Dedifferentiated amniotic fluid mesenchymal stem cell (primary cell): ENCODE results near the gene ZBTB7B.

Source experiments
- DNase-seq: peaks from one replicate; pipeline ENCODE4 v3.0.0-alpha.2; 2016; ENCODE audit errors: extremely low spot score

The ZBTB7B gene

GRCh38 chr1:155002464-155003226, at the start of gene ZBTB7B:
Gene ZBTB7B, plus strand, starts transcription at chr1:155002802. Its CDS starts 11,859 bp downstream, at chr1:155014661.
- no peak for DNase-seq

GRCh38 chr1:154953611-154954038, 49.0 kb upstream of the ZBTB7B start:
- no peak for DNase-seq

GRCh38 chr1:154954541-154954940, 48.1 kb upstream of the ZBTB7B start:
- no peak for DNase-seq

GRCh38 chr1:154955039-154955717, 47.4 kb upstream of the ZBTB7B start:
- peak; percentile 58 for DNase-seq

GRCh38 chr1:154955718-154956543, 46.7 kb upstream of the ZBTB7B start, which contains the start of gene PBXIP1:
Gene PBXIP1, minus strand, starts transcription at chr1:154956099. Its CDS starts 2,378 bp downstream, at chr1:154953721.
- peak; percentile 92 for DNase-seq

- no peak for DNase-seq
These were observed 46.1 kb upstream of the ZBTB7B start for GRCh38 chr1:154956544-154956941.

GRCh38 chr1:154957091-154957657, 45.4 kb upstream of the ZBTB7B start:
- DNase-seq: no peak

- DNase-seq: no peak
These were observed 44.6 kb upstream of the ZBTB7B start for GRCh38 chr1:154958036-154958435.

GRCh38 chr1:154958681-154959425, 43.7 kb upstream of the ZBTB7B start:
- DNase-seq: no peak

GRCh38 chr1:154959426-154959780, 43.2 kb upstream of the ZBTB7B start:
- no peak for DNase-seq

GRCh38 chr1:154960446-154961136, 42.0 kb upstream of the ZBTB7B start:
- DNase-seq: no peak

GRCh38 chr1:154961207-154962155, 41.1 kb upstream of the ZBTB7B start, which contains the start of gene PYGO2:
Gene PYGO2, minus strand, starts transcription at chr1:154961782. Its CDS starts 206 bp downstream, at chr1:154961576.
- peak; percentile 55 for DNase-seq

GRCh38 chr1:154962156-154962749, 40.3 kb upstream of the ZBTB7B start:
- DNase-seq: no peak

- no peak for DNase-seq
These were observed 39.7 kb upstream of the ZBTB7B start for GRCh38 chr1:154962795-154963330.

- DNase-seq: no peak
These were observed 39.0 kb upstream of the ZBTB7B start for GRCh38 chr1:154963643-154964042.

GRCh38 chr1:154964359-154964758, 38.2 kb upstream of the ZBTB7B start:
- no peak for DNase-seq

- no peak for DNase-seq
These were observed 36.5 kb upstream of the ZBTB7B start for GRCh38 chr1:154966111-154966510.

GRCh38 chr1:154967331-154967950, 35.2 kb upstream of the ZBTB7B start:
- DNase-seq: no peak
